GM19099 (cell line): Measurements from ENCODE around the gene CACNG7.

Source experiments
- POLR2A ChIP-seq: IDR thresholded peaks from 3 replicates; pipeline ENCODE4 v1.6.1; 2011; ENCODE audit warnings: low read depth; ENCODE audit not compliant: insufficient read length; ENCODE audit errors: extremely low read depth

The CACNG7 gene

GRCh38 chr19:53908935-53909415, at the start of gene CACNG7:
Gene CACNG7, plus strand, starts transcription at chr19:53909278. Its CDS starts 3,554 bp downstream, at chr19:53912832.
- no peak for TF ChIP-seq POLR2A

- no peak for TF ChIP-seq POLR2A
Observed at GRCh38 chr19:53864308-53864836, 44.7 kb upstream of the CACNG7 start.

- TF ChIP-seq POLR2A = no peak
Observed at GRCh38 chr19:53865523-53865917, 43.6 kb upstream of the CACNG7 start.

- TF ChIP-seq POLR2A = peak; percentile 49
Observed at GRCh38 chr19:53865918-53866864, 42.9 kb upstream of the CACNG7 start.

- no peak for TF ChIP-seq POLR2A
Observed at GRCh38 chr19:53866865-53867224, 42.2 kb upstream of the CACNG7 start.

- peak; percentile 64 for TF ChIP-seq POLR2A
Observed at GRCh38 chr19:53867225-53868090, 41.6 kb upstream of the CACNG7 start, which contains the start of gene MYADM. Gene MYADM, plus strand, starts transcription at chr19:53867883. Its CDS starts 5,647 bp downstream, at chr19:53873530.

- TF ChIP-seq POLR2A = no peak
Observed at GRCh38 chr19:53868091-53868891, 40.8 kb upstream of the CACNG7 start.

- TF ChIP-seq POLR2A = no peak
Observed at GRCh38 chr19:53868892-53869804, 39.9 kb upstream of the CACNG7 start.

GRCh38 chr19:53870485-53870844, 38.6 kb upstream of the CACNG7 start:
- TF ChIP-seq POLR2A = no peak

GRCh38 chr19:53871454-53871853, 37.6 kb upstream of the CACNG7 start:
- TF ChIP-seq POLR2A = no peak

GRCh38 chr19:53872762-53873161, 36.3 kb upstream of the CACNG7 start:
- no peak for TF ChIP-seq POLR2A

GRCh38 chr19:53873773-53874605, 35.1 kb upstream of the CACNG7 start:
- TF ChIP-seq POLR2A = no peak

GRCh38 chr19:53874606-53874990, 34.5 kb upstream of the CACNG7 start:
- TF ChIP-seq POLR2A = no peak
